ENCODE data around the gene C1QTNF6.

Gene C1QTNF6

DNA sequence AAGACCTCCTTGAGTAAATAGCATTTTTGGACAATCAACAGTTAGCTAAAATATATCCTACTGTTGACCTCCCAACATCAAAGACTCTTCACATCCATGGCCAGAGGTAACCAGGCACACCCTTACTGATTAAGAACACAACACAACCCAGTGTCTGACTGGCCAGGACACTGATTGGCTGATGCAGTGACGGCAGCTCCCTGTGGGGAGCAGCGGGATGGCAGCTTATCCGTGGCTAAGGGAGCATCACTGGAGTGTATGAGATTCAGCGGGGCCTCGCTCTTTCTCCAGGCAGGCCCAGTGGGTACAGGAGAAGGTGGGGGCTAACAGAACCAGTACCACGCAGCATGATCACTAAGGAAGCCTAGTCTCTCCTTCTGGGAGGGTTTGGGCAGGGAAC is 28.0 kb downstream of the C1QTNF6 start:
- no peak for DNase-seq

DNA sequence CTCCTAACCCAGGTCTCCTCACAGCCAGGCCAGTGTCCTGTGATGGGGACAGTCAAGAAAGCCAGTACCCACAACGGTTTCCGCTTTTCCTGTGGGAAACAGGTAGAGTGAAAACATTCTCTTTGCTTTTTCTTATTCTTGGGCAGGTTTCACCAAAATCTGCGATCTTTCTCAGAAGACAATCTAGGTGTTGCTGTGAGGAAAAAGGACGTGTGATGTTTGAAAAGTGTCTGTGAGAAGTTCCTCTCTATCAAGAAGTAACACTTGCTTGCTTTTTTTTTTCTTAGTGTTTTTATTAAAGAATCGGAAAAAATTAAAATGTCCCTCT is 29.1 kb downstream of the C1QTNF6 start:
- no peak for DNase-seq

DNA sequence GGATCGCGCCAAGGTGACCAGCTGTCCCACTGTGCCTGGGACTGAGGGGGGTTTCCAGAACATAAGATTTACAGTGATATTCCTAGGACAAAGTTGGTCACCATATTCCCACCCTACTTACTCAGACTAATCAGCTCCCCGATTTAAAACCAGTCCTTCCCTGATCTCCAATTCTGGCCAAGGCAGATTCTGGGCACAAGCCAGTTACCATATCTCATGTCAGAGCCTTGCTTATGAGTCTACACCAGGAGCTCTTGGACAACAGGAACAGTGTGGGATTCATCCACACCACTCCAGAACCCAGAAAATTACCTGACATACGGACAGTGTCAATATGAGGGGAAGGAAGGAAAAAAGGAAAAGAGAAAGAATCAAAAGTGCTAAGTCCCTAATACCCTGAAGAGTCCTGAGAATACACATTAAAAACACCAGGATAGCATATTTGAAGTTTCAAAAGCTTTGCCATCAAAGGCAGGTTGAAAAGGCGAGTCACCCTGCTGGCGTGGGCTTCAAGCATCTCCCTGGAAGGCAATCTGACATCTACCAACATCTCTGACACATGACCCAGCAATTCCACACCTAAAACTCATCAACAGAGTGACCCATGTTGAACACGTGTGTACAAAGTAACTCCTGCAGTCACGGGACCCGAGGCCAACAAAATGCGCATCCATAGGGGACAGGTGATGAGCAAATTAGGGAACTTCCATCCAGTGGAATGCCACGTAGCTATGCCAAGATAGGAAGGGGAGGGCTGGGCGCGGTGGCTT is 30.3 kb downstream of the C1QTNF6 start:
- DNase-seq = no peak

DNA sequence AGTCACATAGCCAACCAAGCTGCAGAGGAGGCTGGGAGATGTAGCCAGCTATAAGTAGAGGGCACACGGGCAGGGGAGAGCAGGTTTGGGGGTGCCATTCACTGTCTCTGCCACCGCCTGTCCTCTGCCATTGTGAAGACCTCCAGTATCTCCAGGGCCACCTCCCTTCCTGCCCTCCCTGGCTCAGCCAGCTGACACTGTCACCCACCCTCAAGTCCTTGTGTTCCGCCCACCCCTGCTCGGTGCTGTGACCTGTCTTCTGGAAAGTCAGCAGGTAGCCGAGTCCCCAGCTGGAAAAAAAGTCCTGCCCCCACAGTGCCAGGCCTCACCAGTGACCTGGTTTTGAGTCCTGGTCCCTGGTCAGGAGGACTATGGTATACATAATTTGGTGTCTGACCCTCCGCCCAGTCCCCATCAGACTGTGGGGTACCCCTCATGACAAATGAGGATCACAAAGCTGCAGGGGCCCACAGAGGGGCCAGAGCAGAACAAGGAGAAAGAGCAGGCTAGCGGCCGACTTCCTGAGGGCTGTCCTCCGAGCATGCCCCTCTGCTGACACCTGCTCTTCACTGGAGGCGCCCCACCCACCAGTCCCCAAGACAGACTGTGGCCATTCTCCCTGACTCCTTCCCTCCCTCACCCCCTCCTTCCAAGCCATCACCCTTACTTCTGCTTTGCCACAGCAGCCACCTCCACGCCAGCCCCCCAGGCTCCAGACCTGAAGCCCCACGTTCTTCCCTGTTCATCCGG is 31.2 kb downstream of the C1QTNF6 start:
- DNase-seq = no peak

DNA sequence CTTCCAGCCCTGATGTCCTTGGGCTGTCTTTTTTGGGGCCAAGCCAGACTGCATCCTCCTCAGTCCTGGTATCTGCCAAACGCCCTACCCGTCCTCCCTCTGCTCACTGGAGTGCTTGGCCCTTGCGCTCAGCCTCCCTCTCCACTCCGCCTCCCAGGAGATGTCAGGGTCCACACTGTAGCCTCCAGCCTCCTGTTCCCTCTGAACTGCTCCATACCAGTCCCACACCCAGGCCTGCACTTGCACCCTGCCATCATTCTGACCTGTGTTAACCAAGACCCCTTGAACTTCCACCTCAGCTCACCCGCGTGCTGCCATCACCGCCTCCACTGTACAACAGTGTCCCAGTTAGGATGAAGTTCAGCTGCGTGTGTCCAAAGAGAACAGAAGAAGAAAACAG is 32.1 kb downstream of the C1QTNF6 start:
- DNase-seq = no peak

DNA sequence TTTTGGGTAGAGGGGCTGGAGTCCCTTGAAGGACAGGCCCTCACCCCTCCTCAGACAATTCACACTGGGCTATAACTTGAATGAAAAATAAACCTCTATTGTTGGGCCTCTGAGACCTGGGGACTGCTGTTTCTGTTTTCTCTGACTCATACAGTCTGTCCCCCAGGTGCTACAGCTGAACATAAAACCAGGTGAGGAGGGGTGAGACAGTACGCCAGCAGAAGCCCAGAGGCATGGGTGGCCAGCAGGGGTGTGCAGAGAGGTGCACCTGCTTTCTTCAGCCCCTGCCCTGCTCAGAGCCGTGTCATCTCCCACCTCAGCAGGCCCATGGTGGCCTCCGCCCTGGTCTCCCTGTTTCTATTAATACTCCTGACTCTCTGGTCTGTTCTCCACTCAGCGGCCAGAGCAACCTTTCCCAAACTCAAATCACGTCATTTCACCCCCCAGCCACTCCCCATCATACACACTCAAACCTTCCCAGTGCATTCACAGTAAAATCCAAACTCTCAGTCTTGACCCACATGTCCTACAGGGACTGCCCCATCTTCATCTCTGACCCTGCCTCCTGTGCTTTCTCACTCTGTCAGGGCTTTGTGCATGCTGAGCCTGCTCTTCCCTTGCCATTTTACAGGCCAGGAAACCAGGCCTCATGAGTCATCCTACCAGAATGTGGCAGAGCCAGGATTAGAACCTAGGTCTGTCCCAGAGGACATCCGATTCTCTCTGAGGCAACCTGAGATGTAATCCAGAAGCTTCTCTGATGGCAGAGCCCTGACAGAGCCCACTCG is 32.9 kb downstream of the C1QTNF6 start:
- DNase-seq = no peak

DNA sequence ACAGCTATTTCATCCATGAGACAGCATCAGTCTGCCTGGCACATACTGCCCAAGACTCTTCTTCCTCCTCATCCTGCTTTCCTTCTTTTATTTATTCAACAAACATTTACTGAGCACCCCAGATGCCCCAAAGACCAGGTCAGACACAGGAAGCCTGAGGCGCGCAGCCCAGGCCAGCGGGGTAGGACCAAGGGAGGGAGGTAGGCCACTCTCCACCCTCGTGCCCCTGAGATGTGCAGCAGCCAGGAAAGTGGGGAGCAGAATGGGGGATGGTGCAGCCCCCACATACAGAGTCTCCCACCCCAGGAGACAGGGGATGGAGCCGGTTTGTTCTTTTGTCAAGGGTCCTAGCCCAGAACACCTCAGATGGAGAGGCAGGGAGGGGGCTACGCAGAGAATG is 34.1 kb downstream of the C1QTNF6 start:
- DNase-seq = no peak

DNA sequence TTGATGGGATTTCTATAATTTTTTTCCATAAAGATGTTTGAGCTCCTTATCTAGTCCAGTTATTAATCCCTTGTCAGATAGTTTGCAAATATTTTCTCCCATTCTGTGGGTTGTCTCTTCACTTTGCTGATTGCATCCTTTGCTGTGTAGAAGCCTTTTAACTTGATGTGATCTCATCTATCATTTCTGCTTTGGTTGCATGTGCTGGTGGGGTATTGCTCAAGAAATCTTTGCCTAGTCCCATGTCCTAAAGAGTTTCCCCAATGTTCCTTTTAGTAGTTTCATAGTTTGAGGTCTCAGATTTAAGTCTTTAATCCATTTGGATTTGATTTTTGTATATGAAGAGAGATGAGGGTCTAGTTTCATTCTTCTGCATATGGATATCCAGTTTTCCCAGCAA is 36.6 kb downstream of the C1QTNF6 start:
- DNase-seq = no peak

DNA sequence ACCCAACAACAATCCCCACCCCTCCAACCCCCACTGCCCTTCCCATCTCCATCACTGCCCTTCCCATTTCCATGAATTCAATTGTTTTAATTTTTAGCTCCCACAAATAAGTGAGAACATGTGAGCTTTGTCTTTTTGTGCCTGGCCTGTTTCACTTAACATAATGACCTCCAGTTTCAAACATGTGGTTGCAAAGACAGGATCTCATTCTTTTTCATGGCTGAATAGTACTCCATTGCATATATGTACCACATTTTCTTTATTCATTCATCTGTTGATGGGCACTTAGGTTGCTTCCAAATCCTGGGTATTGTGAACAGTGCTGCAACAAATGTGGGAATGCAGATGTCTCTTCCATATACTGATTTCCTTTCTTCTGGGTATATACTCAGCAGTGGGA is 37.3 kb downstream of the C1QTNF6 start:
- no peak for DNase-seq

DNA sequence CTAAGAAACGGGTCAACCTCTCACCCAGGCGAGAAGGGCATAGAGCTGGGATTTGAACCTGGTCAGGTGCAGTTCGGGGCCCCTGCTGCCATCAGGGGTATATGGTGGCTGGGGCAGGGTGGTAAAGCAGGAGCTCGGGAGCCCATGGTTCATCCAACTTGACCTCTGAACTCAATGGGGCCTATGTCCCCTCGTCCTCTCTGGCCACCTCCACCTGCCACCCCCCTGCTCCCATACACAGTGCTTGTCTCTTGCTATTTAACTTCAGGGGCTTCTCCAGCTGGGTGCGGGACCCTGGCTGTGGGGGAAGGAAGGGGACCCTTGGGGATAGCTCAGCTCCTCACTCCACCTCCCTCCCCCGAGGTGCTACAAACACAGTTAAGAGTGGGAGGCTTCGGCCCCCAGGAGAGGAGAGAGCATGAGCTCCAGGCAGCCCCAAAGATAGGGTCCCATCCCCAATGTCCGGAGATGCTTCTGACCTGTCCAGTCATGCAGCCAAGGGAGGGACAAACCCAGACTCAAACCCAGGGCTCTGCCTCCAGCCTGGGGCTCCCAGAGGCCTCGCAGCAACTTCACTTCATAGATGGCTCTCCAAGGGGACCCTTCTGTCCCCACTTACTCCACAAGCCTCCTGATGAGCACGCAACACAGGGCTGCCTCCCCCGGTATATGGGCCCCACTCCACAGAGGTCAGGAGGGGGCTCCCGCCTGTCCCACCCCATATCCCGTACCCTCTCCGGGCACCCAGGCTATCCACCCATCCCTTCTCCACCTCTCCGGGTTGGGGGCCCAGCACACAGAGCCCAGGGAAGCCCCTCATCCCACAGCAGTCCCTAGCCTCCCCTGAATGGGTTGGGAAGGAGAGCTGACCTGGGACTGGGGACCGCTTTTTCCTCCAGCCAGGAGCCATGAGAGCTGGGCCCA is 39.0 kb downstream of the C1QTNF6 start:
- DNase-seq = no peak

DNA sequence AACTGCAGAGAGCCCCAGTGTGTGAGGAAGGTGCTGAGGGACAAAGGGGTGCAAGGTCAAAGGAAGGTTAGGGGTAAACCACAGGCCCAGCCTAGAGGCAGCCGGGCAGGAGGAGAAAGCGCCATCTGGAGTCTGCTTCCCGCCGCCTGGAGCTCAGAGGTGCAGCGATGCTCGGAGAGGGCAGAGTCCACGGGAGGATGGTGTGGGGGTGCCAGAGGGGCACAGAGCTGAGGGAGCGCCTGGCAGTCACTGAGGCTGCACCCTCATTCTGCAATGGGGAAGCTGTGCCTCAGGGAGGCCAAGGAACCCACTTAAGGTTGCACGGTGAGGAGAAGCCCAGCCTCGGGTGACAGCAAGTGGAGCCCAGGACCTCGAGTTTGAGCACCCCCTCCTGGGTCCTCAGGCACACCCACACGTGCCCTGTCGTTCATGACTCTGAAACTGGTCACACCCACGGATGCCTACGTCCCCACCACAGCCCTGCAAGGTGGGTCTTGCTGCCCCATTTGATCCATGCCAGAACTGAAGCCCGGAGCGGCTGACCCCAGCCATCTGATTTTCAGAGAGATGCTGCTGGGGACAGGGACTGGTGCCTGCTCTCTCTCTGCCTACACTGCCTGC is 39.9 kb downstream of the C1QTNF6 start:
- DNase-seq = no peak

DNA sequence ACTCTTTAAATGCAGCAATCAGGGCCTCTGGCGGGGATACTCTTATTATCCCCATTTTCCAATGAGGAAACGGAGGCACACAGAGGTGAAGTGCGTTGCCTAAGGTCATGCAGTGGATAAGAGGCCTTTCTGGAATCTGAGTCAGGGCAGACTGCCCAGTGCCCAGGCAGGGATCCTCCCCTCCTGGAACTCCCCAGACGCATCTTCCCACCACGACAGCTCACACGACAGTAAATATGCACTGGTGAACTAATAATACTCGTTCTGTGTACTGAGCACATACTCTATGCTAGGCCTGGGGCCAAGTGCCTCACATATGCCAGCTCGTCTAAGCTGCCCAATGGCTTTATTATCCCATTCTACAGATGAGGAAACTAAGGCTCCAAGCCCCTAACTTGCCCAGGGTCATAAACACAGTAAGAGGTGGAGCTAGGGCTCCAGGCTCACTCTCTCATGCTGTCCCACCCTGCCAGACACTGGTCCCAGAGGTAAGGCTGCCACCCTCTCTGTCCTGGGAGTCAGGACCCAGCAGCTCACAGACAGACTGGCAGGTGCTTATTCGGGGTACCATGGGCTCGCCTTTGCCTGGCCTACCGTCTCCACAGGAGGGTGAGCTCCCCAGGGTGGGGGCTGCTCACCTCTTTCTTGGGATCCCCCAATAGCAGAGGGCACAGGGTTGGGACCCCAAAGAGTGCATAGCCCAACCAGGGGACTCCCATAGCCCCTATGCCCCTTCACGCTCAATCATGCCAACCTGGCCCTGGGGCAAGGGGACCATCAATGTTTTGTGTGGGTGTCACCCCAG is 40.7 kb downstream of the C1QTNF6 start:
- no peak for DNase-seq

DNA sequence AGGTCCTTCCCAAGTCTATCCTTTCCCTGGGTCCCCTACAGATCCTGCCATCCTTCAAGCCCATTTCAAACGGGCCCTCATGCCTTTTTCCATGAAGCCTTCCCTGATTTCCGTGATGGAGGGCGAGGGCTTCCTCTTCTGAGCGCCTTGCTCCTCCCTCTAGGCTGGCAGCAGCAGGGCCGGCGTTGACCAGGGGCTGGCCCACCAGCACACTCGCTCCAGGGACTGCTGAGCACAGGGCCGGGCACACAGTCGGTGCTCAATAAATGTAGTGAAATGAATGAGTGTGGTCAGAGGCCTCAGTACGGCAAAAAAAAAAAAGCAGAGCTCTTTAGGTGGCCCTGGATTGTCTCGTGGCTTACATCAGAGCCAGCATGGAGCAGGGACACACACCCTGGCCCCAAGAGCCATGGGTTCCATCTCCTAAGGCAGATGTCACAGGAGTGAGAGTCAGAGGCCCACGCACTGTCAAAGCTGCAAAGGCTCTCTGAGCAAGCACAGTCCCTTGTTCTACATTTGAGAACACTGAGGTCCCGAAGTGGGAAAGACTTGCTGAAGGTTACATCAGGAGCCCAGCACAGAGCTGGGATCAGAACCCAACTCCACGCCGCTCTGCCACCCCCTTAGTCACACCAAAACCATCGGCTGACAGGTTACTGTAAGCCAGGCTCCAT is 41.4 kb downstream of the C1QTNF6 start:
- DNase-seq = no peak

DNA sequence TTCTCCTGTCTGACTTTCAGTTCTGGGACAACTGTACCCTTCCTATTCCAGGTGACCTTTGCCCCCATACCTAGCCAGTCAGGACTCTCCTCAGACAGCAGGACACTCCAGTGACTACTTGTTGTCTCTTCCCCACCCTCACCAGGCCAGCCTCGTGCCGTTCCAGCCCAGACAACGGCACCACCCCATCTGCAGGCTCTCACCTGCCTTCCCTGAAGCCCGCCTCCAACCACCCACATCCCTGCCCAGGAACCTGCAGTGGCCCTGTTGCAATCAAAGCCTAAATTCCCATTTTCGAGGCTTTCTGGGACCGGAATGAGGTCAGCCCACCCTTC is 42.0 kb downstream of the C1QTNF6 start:
- no peak for DNase-seq

DNA sequence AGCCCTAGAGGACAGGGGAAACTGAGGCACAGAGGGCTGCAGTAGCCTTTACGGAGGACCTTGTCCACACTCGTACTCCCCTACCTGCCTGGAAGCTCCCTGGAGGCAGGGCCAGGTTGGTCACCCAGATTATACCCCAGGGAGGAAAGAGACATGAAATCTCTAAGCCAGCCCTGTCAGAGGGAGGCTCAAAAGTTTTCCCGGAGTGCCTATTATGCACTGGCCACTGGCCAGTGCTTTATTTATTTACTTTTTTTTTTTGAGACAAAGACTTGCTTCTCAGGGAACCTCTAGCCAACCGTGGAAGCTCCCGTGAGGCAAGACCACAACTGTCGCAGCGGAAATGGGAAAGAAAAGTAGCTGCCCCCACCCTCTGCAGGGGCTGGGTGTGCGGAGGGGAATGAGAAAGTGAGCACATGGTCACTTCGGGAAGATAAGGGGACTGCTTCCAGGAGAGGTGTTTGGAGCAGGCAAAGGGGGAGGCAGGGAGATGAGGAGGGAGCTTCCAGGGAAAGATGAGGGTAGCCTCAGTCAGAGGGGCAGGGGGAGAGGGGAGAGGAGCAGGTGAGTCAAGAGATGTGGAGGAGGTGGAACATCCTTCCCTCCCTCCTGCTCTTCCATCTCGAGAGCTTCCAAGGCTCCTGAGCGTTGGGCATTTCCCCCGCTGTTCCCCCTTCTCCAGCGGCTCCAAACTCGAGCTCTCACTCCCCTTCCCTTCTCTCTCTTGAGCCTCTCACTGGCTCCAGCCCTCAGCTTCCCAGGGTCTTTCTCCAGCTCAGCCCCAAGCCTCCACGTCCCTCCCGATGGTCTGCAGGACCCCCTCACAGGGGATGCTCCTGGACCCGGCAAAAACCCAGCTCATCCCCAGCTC is 42.6 kb downstream of the C1QTNF6 start:
- DNase-seq = no peak

DNA sequence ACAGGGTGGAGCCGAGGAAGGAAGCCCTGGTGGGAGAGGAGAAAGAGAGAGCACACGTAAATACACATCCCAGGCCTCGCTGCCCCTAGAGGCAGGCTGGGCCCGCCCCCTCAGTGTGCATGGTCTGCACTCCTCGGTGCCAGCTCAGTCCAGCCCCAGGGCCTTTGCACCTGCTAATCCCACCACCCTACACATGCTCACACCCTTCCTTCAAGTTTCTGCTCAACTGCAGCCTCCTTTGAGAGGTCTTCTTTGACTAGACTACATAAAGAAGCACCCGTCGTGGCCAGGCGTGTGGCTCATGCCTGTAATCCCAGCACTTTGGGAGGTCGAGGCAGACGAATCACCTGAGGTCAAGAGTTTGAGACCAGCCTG is 43.9 kb downstream of the C1QTNF6 start:
- no peak for DNase-seq

DNA sequence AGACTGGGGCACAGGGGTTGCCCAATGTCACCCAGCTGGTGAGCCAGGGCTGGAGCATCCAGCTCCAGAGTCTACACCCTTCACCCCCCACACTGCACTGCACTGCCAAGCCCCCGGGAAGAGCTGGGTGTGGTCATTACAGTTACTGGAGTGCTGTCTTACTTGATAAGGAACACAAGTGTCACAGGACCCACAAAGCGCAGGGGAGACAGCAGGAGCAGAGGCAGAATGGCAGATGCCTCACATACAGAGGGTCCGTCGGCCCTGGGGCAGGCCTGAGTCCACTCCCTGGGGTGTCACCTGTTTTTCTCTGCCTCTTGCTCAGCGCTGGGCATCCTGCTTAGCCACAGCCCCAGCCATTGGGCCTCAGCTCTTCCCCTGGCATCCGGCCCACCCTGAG is 46.1 kb downstream of the C1QTNF6 start:
- DNase-seq = no peak

DNA sequence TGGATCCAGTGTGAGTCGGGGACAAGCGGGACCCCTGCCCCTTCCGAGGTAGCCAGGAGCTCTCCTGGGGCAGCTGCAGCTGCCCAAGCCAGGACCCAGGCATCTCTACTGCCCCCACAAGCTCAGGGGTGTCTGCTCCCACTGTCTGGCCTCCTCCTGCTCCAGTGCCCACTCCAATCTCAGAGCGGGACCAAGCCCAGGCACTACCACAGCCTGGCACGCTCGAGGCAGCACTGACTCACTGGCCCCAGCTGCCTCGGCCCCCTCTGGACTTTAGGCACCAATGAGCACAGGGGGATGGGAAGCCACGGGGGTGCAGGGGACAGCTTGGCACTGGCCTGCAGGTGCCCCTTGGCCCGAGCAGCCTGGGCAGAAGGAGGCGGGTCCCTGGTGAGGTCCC is 46.6 kb downstream of the C1QTNF6 start:
- no peak for DNase-seq

DNA sequence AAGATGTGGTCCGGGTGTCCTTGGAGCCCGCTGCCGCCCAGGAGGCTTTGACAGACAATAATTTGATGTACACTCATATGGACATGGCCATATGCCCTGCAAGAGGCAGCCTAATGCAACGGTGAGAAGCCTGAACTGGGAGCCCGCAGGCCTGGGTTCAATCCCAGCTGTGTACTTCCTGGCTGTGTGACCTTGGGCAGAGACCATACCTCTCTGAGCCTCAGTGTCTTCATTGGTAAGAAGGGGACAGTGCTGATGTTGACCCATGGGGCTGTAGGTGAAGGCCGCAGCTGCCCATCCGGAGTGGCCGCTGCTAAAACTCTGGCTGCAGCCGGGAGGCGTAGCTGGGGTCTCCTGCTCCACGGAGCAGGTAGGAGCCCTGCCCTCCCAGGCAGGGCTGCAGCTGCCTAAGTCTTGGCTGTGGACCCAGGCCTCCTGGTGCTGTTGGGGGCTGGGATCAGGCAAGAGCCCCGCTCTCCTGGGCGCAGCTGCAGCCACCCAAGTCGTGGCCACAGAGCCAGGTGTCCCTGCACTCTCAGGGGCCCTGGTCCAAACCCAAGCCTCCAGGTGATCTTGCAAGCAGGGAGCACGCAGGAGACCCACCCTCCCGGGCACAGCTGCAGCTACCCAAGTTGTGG is 47.2 kb downstream of the C1QTNF6 start:
- DNase-seq = no peak

DNA sequence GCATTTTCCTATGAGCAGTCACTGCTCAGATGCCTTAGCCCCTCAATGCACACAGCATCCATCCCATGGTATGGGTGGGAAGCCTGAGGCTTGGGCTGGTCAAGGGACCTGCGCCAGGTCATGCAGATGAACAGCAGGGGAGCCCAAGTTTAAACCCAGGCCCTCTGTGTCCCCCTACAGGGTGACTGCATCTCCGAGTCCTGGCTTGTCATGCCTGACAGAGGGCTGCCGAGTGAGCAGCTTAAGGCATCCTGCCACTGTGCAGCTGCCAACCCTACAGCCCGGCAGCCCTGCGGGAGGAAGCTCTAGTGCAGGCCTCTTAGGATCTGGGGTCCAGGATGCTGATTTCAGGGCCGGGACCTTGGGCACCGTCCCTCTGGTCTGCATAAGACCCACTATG is 48.3 kb downstream of the C1QTNF6 start:
- DNase-seq = no peak

Data from NCI-H1417 treated with DMSO at 0.1 percent for 48 hours (cell line).